Central memory CD4-positive, alpha-beta T cell (primary cell): ENCODE results near the gene SNAP47.

ENCODE experiments used
- DNase-seq: peaks from one replicate; pipeline ENCODE4 v3.0.0; 2022

The SNAP47 gene

GRCh38 chr1:227732586-227733308 lies 2.5 kb upstream of the SNAP47 start:
- no peak for DNase-seq

- DNase-seq, result no peak
Measured at GRCh38 chr1:227733309-227733705, 1.9 kb upstream of the SNAP47 start.

- no peak for DNase-seq
Measured at GRCh38 chr1:227733751-227734545, 1.3 kb upstream of the SNAP47 start.

- DNase-seq, result no peak
Measured at GRCh38 chr1:227734546-227734855, 734 bp upstream of the SNAP47 start.

- no peak for DNase-seq
Measured at GRCh38 chr1:227735539-227736285, 477 bp downstream of the SNAP47 start.

GRCh38 chr1:227736814-227737432 lies 1.7 kb downstream of the SNAP47 start:
- no peak for DNase-seq

- DNase-seq, result no peak
Measured at GRCh38 chr1:227738820-227739219, 3.6 kb downstream of the SNAP47 start.

- DNase-seq, result no peak
Measured at GRCh38 chr1:227739636-227740035, 4.4 kb downstream of the SNAP47 start.

- DNase-seq, result no peak
Measured at GRCh38 chr1:227740401-227740960, 5.2 kb downstream of the SNAP47 start.

- no peak for DNase-seq
Measured at GRCh38 chr1:227741166-227741870, 6.1 kb downstream of the SNAP47 start.

- no peak for DNase-seq
Measured at GRCh38 chr1:227742738-227743715, 7.8 kb downstream of the SNAP47 start.

- no peak for DNase-seq
Measured at GRCh38 chr1:227744668-227745067, 9.4 kb downstream of the SNAP47 start.

- DNase-seq, result no peak
Measured at GRCh38 chr1:227745568-227746265, 10.5 kb downstream of the SNAP47 start.

GRCh38 chr1:227746676-227747075 lies 11.4 kb downstream of the SNAP47 start:
- DNase-seq, result no peak

GRCh38 chr1:227747382-227747781 lies 12.1 kb downstream of the SNAP47 start:
- no peak for DNase-seq

GRCh38 chr1:227747948-227748495 lies 12.8 kb downstream of the SNAP47 start:
- DNase-seq, result no peak

GRCh38 chr1:227748496-227749182 lies 13.4 kb downstream of the SNAP47 start:
- DNase-seq, result peak; percentile 59

GRCh38 chr1:227749225-227749624 lies 14.0 kb downstream of the SNAP47 start:
- no peak for DNase-seq
